ENCODE results near the gene ZNF32.

The ZNF32 gene

GRCh38 chr10:43595739-43596298 lies 52.9 kb downstream of the ZNF32 start:
- DNase-seq = no peak
- TF ChIP-seq POLR2A (IDR thresholded peaks at IDR 0.05; ENCODE audit: low read length) = no peak
- TF ChIP-seq GATA1 (IDR thresholded peaks at IDR 0.05; ENCODE audit: low read depth, low read length) = no peak

GRCh38 chr10:43594944-43595589 lies 53.6 kb downstream of the ZNF32 start:
- peak; percentile 57 to 66 for DNase-seq
- TF ChIP-seq POLR2A (IDR thresholded peaks at IDR 0.05; ENCODE audit: low read length) = no peak
- no peak for TF ChIP-seq GATA1 (IDR thresholded peaks at IDR 0.05; ENCODE audit: low read depth, low read length)
